H9 (cell line): ENCODE results near the gene RGS16. TPM values are rescaled to one million over a fixed set of nuclear protein-coding genes. Genes with fewer than 3 reads are reported as not detected.

ENCODE experiments used
- DNase-seq: peaks from one replicate; pipeline ENCODE4 v3.0.0-alpha.2; 2017
- H2AFZ ChIP-seq: one replicate; pipeline ENCODE4 v1.6.1; 2013; ENCODE audit warnings: mild to moderate bottlenecking, low read length, control low read depth, moderate library complexity
- H2AK5ac ChIP-seq: 2 replicates; pipeline ENCODE4 v1.6.1; 2013; ENCODE audit warnings: low read length, control low read depth, mixed read lengths; ENCODE audit not compliant: insufficient read length
- H2BK120ac ChIP-seq: one replicate; pipeline ENCODE4 v1.6.1; 2013; ENCODE audit warnings: low read depth, mild to moderate bottlenecking, low read length, control low read depth, inconsistent platforms; ENCODE audit not compliant: poor library complexity, severe bottlenecking
- H2BK12ac ChIP-seq: 2 replicates; pipeline ENCODE4 v1.6.1; 2013; ENCODE audit warnings: low read length, control low read depth, mixed read lengths, low read depth; ENCODE audit not compliant: insufficient read length
- H2BK15ac ChIP-seq: 2 replicates; pipeline ENCODE4 v1.6.1; 2013; ENCODE audit warnings: low read depth, low read length, control low read depth
- H2BK20ac ChIP-seq: one replicate; pipeline ENCODE4 v1.6.1; 2013; ENCODE audit warnings: low read depth, mild to moderate bottlenecking, low read length, control low read depth, inconsistent platforms; ENCODE audit not compliant: poor library complexity, severe bottlenecking
- H2BK5ac ChIP-seq: 2 replicates; pipeline ENCODE4 v1.6.1; 2013; ENCODE audit warnings: low read length, control low read depth, mixed read lengths; ENCODE audit not compliant: insufficient read length
- H3K14ac ChIP-seq: 2 replicates; pipeline ENCODE4 v1.6.1; 2013; ENCODE audit warnings: low read length, control low read depth; ENCODE audit not compliant: insufficient read depth
- H3K18ac ChIP-seq: 2 replicates; pipeline ENCODE4 v1.6.1; 2013; ENCODE audit warnings: low read depth, mild to moderate bottlenecking, mixed read lengths, low read length, control low read depth; ENCODE audit not compliant: insufficient read length
- H3K23ac ChIP-seq: 2 replicates; pipeline ENCODE4 v1.6.1; 2013; ENCODE audit warnings: low read length, control low read depth, mixed read lengths, low read depth; ENCODE audit not compliant: insufficient read length
- H3K23me2 ChIP-seq: 2 replicates; pipeline ENCODE4 v1.6.1; 2013; ENCODE audit warnings: low read depth, mild to moderate bottlenecking, mixed read lengths, low read length, control low read depth; ENCODE audit not compliant: insufficient read length, poor library complexity, severe bottlenecking
- H3K27ac ChIP-seq: 2 replicates; pipeline ENCODE4 v1.5.1; 2013; ENCODE audit warnings: low read length, control low read depth, mixed read lengths, low read depth; ENCODE audit not compliant: insufficient read length
- H3K27me3 ChIP-seq: 2 replicates; pipeline ENCODE4 v1.6.1; 2013; ENCODE audit warnings: low read length, control low read depth, inconsistent platforms; ENCODE audit not compliant: insufficient read depth
- H3K4ac ChIP-seq: 2 replicates; pipeline ENCODE4 v1.6.1; 2013; ENCODE audit warnings: low read depth, mild to moderate bottlenecking, control low read depth, inconsistent platforms, low read length, moderate library complexity
- H3K4me1 ChIP-seq: 2 replicates; pipeline ENCODE4 v1.6.1; 2013; ENCODE audit warnings: low read length, control low read depth, inconsistent platforms; ENCODE audit not compliant: insufficient read depth
- H3K4me2 ChIP-seq: 2 replicates; pipeline ENCODE4 v1.6.1; 2013; ENCODE audit warnings: low read length, control low read depth, mixed read lengths; ENCODE audit not compliant: insufficient read length, insufficient read depth
- H3K56ac ChIP-seq: 2 replicates; pipeline ENCODE4 v1.6.1; 2013; ENCODE audit warnings: low read depth, mild to moderate bottlenecking, mixed read lengths, low read length, control low read depth; ENCODE audit not compliant: insufficient read length
- H3K79me1 ChIP-seq: 2 replicates; pipeline ENCODE4 v1.6.1; 2013; ENCODE audit warnings: low read depth, mild to moderate bottlenecking, moderate library complexity, low read length, control low read depth, inconsistent platforms; ENCODE audit not compliant: insufficient read depth, poor library complexity, severe bottlenecking
- H3K79me2 ChIP-seq: 2 replicates; pipeline ENCODE4 v1.6.1; 2013; ENCODE audit warnings: low read length, control low read depth, inconsistent platforms; ENCODE audit not compliant: insufficient read depth
- H3K9ac ChIP-seq: 2 replicates; pipeline ENCODE4 v1.6.1; 2013; ENCODE audit warnings: low read length, control low read depth, mixed read lengths; ENCODE audit not compliant: insufficient read length; ENCODE audit errors: extremely low read depth
- H3K9me3 ChIP-seq: one replicate; pipeline ENCODE4 v1.6.1; 2013; ENCODE audit warnings: low read depth, low read length, inconsistent platforms; ENCODE audit not compliant: control insufficient read depth
- H3T11ph ChIP-seq: one replicate; pipeline ENCODE4 v1.6.1; 2013; ENCODE audit warnings: mild to moderate bottlenecking, low read length, control low read depth, inconsistent platforms
- H4K20me1 ChIP-seq: one replicate; pipeline ENCODE4 v1.6.1; 2013; ENCODE audit not compliant: control insufficient read depth, insufficient read length, insufficient read depth
- H4K5ac ChIP-seq: 2 replicates; pipeline ENCODE4 v1.6.1; 2013; ENCODE audit warnings: low read depth, mild to moderate bottlenecking, mixed read lengths, low read length, control low read depth; ENCODE audit not compliant: insufficient read length
- H4K8ac ChIP-seq: replicated peaks from 2 replicates; pipeline ENCODE4 v1.6.1; 2013; ENCODE audit warnings: low read length, control low read depth, mixed read lengths, low read depth; ENCODE audit not compliant: insufficient read length
- H4K91ac ChIP-seq: 2 replicates; pipeline ENCODE4 v1.6.1; 2013; ENCODE audit warnings: low read depth, mild to moderate bottlenecking, moderate library complexity, mixed read lengths, low read length, control low read depth; ENCODE audit not compliant: insufficient read length
- H3K27ac Mint-ChIP-seq, 3 experiments: 2 replicates in 2 of 3; 3 replicates in 1 of 3; pipeline ENCODE4 v1.8.0; 2020 to 2021; ENCODE audit warnings: mixed read lengths in 3 of 3, mild to moderate bottlenecking in 1 of 3, moderate library complexity in 1 of 3
- H3K27me3 Mint-ChIP-seq: 2 replicates; pipeline ENCODE4 v1.8.0; 2021; ENCODE audit warnings: low read depth, mild to moderate bottlenecking, moderate library complexity, mixed read lengths
- H3K36me3 Mint-ChIP-seq, 3 experiments: 2 replicates in 2 of 3; 3 replicates in 1 of 3; pipeline ENCODE4 v1.8.0; 2020 to 2021; ENCODE audit warnings: low read depth in 3 of 3, mixed read lengths in 3 of 3; ENCODE audit not compliant: insufficient read depth in 1 of 3
- H3K4me1 Mint-ChIP-seq, 2 experiments: 2 replicates each; pipeline ENCODE4 v1.8.0; 2020; ENCODE audit warnings: mixed read lengths in 2 of 2
- H3K4me3 Mint-ChIP-seq, 2 experiments: 2 replicates in 1 of 2; 3 replicates in 1 of 2; pipeline ENCODE4 v1.8.0; 2020 to 2021; ENCODE audit warnings: mild to moderate bottlenecking in 2 of 2, mixed read lengths in 2 of 2, moderate library complexity in 1 of 2
- H3K9me3 Mint-ChIP-seq, 2 experiments: 2 replicates in 1 of 2; 3 replicates in 1 of 2; pipeline ENCODE4 v1.8.0; 2020; ENCODE audit warnings: mild to moderate bottlenecking in 2 of 2, mixed read lengths in 2 of 2, moderate library complexity in 1 of 2
- CTCF ChIP-seq: fragments of 200-600 bp; sonication (generic); conservative IDR thresholded peaks from 3 replicates; pipeline ENCODE4 v1.8.0; 2021; ENCODE audit warnings: antibody characterized with exemption, mild to moderate bottlenecking
- WGBS: extraction: QIAGEN DNeasy Blood & Tissue Kit; methylation state at CpG from one replicate; pipeline ENCODE4 v1.1.7; 2013; ENCODE audit warnings: missing lambda C conversion rate, low lambda C conversion rate, mixed read lengths; ENCODE audit not compliant: insufficient read length; ENCODE audit errors: extremely low coverage; 5-methylcytosine and 5-hydroxymethylcytosine counted together
- total RNA-seq: library from RNA; stranded (reverse); gene quantifications from 2 replicates; pipeline ENCODE4 v1.2.1, GENCODE V29; 2021

Gene RGS16
- total RNA-seq, 1 experiment from 2014 or later, result 6.9 TPM

GRCh38 chr1:182650678-182651338 is 46.6 kb upstream of the RGS16 start:
- no peak overlapping the region for H3K23ac ChIP-seq
- no peak overlapping the region for H3K4me3 Mint-ChIP-seq
- WGBS, result no CpG with 5 or more reads among the region's 6 CpGs
- H2BK120ac ChIP-seq, result no peak overlapping the region
- DNase-seq, result no peak
- H3K27me3 ChIP-seq, result no peaks in the 10 kb centered on the region
- no peak overlapping the region for H2AFZ ChIP-seq
- no peaks in the 10 kb centered on the region for H3K79me1 ChIP-seq
- no peak for TF ChIP-seq CTCF
- H4K8ac ChIP-seq, result no peak overlapping the region
- H3K4me1 ChIP-seq, result no peaks in the 10 kb centered on the region
- no peak overlapping the region for H3K56ac ChIP-seq
- H3K27me3 Mint-ChIP-seq, result peaks cover 2% of the 10 kb centered on the region
- no peaks in the 10 kb centered on the region for H3K23me2 ChIP-seq
- no peak overlapping the region for H3K27ac ChIP-seq
- 0 out of 5 replicates have a peak, but pooled peaks cover 0 to under 1% of the 10 kb centered on the region in 2 experiments for H3K9me3 Mint-ChIP-seq
- no peaks in the 10 kb centered on the region for H3K79me2 ChIP-seq
- no peak overlapping the region for H2BK15ac ChIP-seq
- H2BK5ac ChIP-seq, result no peak overlapping the region
- no peak overlapping the region for H3K4me2 ChIP-seq
- H4K91ac ChIP-seq, result no peak overlapping the region
- no peak overlapping the region for H3K14ac ChIP-seq
- no peak overlapping the region for H3K9ac ChIP-seq
- H4K5ac ChIP-seq, result no peak overlapping the region
- H3K4ac ChIP-seq, result no peak overlapping the region
- no peaks in the 10 kb centered on the region; a peak in 1 of 4 replicates for H3K4me1 Mint-ChIP-seq
- H4K20me1 ChIP-seq, result no peaks in the 10 kb centered on the region
- no peaks in the 10 kb centered on the region for H3K9me3 ChIP-seq
- H2BK20ac ChIP-seq, result no peak overlapping the region
- H3K36me3 Mint-ChIP-seq, result no peaks in the 10 kb centered on the region
- H3K27ac Mint-ChIP-seq, result no peak overlapping the region
- H3T11ph ChIP-seq, result no peak overlapping the region
- no peak overlapping the region for H2BK12ac ChIP-seq
- no peak overlapping the region for H2AK5ac ChIP-seq
- H3K18ac ChIP-seq, result no peak overlapping the region
